Smooth muscle cell of trachea (primary cell): ENCODE data around the gene HJV. TPM values are rescaled to one million over a fixed set of nuclear protein-coding genes. Genes with fewer than 3 reads are reported as not detected.

ENCODE experiments used
- total RNA-seq: library from RNA; depleted of rRNA; stranded (reverse); fragments of >200 nt; gene quantifications from 2 replicates; pipeline ENCODE4 v1.2.1, GENCODE V29; 2014

The HJV gene, protein sequence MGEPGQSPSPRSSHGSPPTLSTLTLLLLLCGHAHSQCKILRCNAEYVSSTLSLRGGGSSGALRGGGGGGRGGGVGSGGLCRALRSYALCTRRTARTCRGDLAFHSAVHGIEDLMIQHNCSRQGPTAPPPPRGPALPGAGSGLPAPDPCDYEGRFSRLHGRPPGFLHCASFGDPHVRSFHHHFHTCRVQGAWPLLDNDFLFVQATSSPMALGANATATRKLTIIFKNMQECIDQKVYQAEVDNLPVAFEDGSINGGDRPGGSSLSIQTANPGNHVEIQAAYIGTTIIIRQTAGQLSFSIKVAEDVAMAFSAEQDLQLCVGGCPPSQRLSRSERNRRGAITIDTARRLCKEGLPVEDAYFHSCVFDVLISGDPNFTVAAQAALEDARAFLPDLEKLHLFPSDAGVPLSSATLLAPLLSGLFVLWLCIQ
- not detected in 2 replicates for total RNA-seq

DNA sequence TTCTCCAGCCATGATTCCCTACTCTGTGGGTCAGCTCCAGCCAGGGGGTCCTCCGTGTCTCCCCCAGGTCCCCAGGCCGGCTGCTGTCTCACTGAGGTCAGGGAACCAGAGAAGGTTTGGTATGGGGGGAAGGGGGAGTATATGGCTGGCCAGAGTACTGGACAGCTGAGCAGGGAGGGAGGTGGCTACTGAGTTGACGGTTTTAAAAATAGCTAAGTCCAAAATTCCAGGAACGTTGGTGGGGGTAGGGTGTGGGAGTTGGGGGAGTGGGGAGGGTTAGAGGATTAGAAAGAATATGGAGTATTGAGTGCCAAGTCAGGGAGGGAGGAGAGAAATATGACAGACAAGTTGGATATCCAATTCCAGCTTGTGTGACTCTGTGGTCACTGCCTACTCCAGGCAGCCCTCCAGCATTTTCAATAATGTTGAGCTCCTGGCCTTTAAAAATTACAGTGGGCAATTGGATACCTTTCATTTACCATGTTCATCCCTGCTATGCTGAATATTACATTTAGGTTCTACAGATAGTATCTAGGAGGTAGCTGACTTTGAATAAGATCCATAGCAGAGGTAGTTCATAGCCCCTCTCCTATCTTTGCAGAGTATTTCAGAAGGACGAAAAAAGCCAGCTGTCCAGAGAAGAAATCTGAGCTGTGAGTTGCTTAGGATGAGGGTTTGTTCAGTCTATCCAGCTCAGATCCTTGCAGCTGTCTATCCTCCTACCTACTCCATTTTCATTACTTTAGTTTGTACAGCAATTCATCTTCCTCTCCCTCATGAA, at the start of gene HJV:
Gene HJV (minus strand): TSS at position 114 of the 781 bp plus-strand sequence. CDS start 1,504 bp downstream, outside the sequence.

DNA sequence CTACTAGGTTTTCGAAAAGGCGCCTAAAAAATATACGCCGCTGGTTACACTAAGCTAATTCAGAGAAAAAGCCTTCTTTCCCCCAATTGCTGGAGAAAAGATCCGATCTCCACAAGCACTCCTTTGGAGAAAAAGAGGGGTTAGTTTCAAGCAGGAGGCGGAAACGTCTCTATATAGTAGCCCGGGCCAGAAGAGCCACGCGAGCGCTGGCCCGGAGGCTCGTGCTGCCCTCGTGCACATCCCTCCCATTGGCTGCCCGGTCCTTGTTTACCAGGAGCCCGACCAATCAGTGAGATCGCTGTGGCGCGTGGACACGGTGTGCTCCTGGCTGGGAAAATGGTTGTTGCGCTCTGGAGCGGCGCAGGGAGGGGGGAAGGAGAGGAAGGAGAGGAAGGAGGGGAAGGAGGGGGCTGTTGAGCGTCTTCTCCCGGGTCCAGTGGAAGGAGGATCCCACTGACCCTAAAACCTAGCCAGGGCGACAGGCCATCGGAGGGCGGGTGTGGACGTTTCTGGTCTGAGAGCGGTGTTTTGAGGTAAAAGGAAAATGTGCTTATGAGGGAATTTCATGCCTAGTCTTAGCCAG, 25.0 kb downstream of the HJV start, which contains the start of gene TXNIP:
Gene TXNIP (minus strand): TSS at position 147 of the 583 bp plus-strand sequence. CDS start 313 bp downstream, outside the sequence.

Other genes with a start within 250 kb of the HJV start
- 20.8 and 29.1 TPM in 2 replicates for gene RNF115, start 197.6 kb downstream of the HJV start, total RNA-seq
- 44.7 and 50.9 TPM in 2 replicates for gene POLR3C, start 197.5 kb downstream of the HJV start, total RNA-seq
- gene NUDT17, start 176.1 kb downstream of the HJV start, total RNA-seq, result 3.0 and 3.8 TPM in 2 replicates
- 13.7 and 14.7 TPM in 2 replicates for gene PIAS3, start 162.7 kb downstream of the HJV start, total RNA-seq
- 3.3 and 5.5 TPM in 2 replicates for gene ANKRD35, start 135.9 kb downstream of the HJV start, total RNA-seq
- 2.3 and 11.9 TPM in 2 replicates for gene ITGA10, start 111.7 kb downstream of the HJV start, total RNA-seq
- 29.6 and 40.3 TPM in 2 replicates for gene PEX11B, start 103.0 kb downstream of the HJV start, total RNA-seq
- 44.0 and 137 TPM in 2 replicates for gene RBM8A, start 94.3 kb downstream of the HJV start, total RNA-seq
- gene LIX1L, start 63.7 kb downstream of the HJV start, total RNA-seq, result 19.0 and 26.0 TPM in 2 replicates
- 0.50 and 0.73 TPM in 2 replicates for gene ANKRD34A, start 57.2 kb downstream of the HJV start, total RNA-seq
- gene POLR3GL, start 57.0 kb downstream of the HJV start, total RNA-seq, result 17.7 and 19.2 TPM in 2 replicates
- 80.0 and 159 TPM in 2 replicates for gene TXNIP, start 25.2 kb downstream of the HJV start, total RNA-seq
- 2.0 and 4.4 TPM in 2 replicates for gene NBPF10, start 123.1 kb upstream of the HJV start, total RNA-seq
- gene NOTCH2NLA, start 207.3 kb upstream of the HJV start, total RNA-seq, result 63.3 and 121 TPM in 2 replicates